ENCODE data around the gene PNMA3.
"Not testable (repeated sequence)": the region's sequence is repeated elsewhere in the genome, so short reads cannot be mapped to it uniquely, and the experiment has no call there.

GRCh38 chrX:153104959-153105358 lies 48.7 kb downstream of the PNMA3 start:
- TF ChIP-seq CTCF, EP300, POLR2A (IDR thresholded peaks at IDR 0.05): not testable (repeated sequence)

Measured in sigmoid colon (tissue), 4 donors.